Activated B cell treated with CpG ODN at 0.5 μM for 24 hours (primary cell): ENCODE data around the gene ASF1B. TPM values are rescaled to one million over a fixed set of nuclear protein-coding genes. Genes with fewer than 3 reads are reported as not detected.

ENCODE experiments used
- ATAC-seq: fragments of 200-7000 bp; cut with Tn5 transposase; one replicate; pipeline ENCODE4 v1.10.0; 2021; ENCODE audit warnings: low read depth, mild to moderate bottlenecking, moderate library complexity
- CTCF ChIA-PET: fragments of 350-600 bp; sonication (Branson Sonifier 250); formaldehyde crosslinking; loops from one replicate; lab custom pipeline; 2021; ENCODE audit warnings: antibody characterized with exemption; lab: Charles Lee
- POLR2A ChIA-PET: fragments of 350-600 bp; sonication (Branson Sonifier 250); formaldehyde crosslinking; loops from one replicate; lab custom pipeline; 2021; ENCODE audit warnings: antibody characterized with exemption; lab: Charles Lee
- DNase-seq: peaks from one replicate; pipeline ENCODE4 v3.0.0; 2022
- H3K27ac Mint-ChIP-seq: one replicate; pipeline ENCODE4 v1.8.0; 2020; ENCODE audit warnings: mixed read lengths
- H3K27me3 Mint-ChIP-seq: one replicate; pipeline ENCODE4 v1.8.0; 2021; ENCODE audit warnings: mixed read lengths
- H3K36me3 Mint-ChIP-seq: one replicate; pipeline ENCODE4 v1.8.0; 2021; ENCODE audit warnings: low read depth, mixed read lengths
- H3K4me1 Mint-ChIP-seq: one replicate; pipeline ENCODE4 v1.8.0; 2021; ENCODE audit warnings: mixed read lengths
- H3K4me3 Mint-ChIP-seq: one replicate; pipeline ENCODE4 v1.8.0; 2020; ENCODE audit warnings: mild to moderate bottlenecking, mixed read lengths
- H3K9me3 Mint-ChIP-seq: one replicate; pipeline ENCODE4 v1.8.0; 2020; ENCODE audit warnings: mixed read lengths
- CTCF ChIP-seq: fragments of 200-600 bp; IDR thresholded peaks from one replicate; pipeline ENCODE4 v1.8.0; 2022; ENCODE audit warnings: antibody characterized with exemption, mild to moderate bottlenecking
- intact Hi-C: fragments of 100-400 bp; cut with micrococcal nuclease; formaldehyde crosslinking; loops from one replicate; pipeline ENCODE4 v1.15.1; 2024
- total RNA-seq: library from RNA; stranded (reverse); gene quantifications from 2 replicates; pipeline ENCODE4 v1.2.3, GENCODE V29; 2022

The ASF1B gene
- total RNA-seq, 1 donor from 2014 or later = 3.7 TPM

DNA sequence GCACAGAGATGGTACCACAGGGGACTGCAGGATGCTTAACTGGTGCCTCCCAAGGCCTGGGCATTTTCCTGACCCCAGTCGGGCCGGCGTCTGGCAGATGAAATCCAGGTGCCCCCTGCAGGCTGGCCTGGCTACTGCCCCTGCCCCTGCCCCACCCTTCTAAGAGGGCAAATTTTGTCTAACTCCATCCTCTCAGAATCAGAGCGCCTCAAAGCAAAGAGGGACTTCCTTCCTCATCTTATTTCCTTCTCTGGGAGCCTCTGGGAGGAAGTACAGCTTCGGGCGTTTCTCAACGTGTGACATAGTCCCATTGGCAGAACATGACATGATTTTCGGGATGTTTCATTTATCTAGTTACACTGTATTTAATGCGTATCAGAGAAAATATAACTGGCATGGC, 21.5 kb downstream of the ASF1B start:
- ChIA-PET POLR2A (interaction anchor here (0.8 kb wide), 1 partner anchor 22 kb away, joined by 3 read pairs; the partner anchor contains the start of gene ASF1B), CTCF (interaction anchor here (1.1 to 1.9 kb wide), 4 partner anchors 9 to 56 kb away, joined by 3 to 9 read pairs (median 6); no protein-coding TSS in a partner anchor)
- peak overlapping the region; percentile 55 for H3K4me3 Mint-ChIP-seq
- DNase-seq (peak; percentile 48), ATAC-seq (no peak)
- H3K27me3 Mint-ChIP-seq = no peaks in the 10 kb centered on the region
- H3K36me3 Mint-ChIP-seq = peaks cover 1% of the 10 kb centered on the region
- no peak for TF ChIP-seq CTCF
- H3K4me1 Mint-ChIP-seq = peaks cover 42% of the 10 kb centered on the region
- H3K9me3 Mint-ChIP-seq = no peaks in the 10 kb centered on the region
- H3K27ac Mint-ChIP-seq = peak overlapping the region; percentile 46
- intact Hi-C loops = loop anchor here (1.0 to 10.0 kb wide), 3 partner anchors 42 to 320 kb away; partner anchors contain the start of genes MISP3 and ZSWIM4

GRCh38 chr19:14114439-14114838, 21.9 kb downstream of the ASF1B start:
- no peaks in the 10 kb centered on the region for H3K9me3 Mint-ChIP-seq
- no peak overlapping the region for H3K4me3 Mint-ChIP-seq
- intact Hi-C loops = loop anchor here (2.0 to 10.0 kb wide), 2 partner anchors 42 to 320 kb away; partner anchors contain the start of genes MISP3 and ZSWIM4
- H3K27ac Mint-ChIP-seq = no peak overlapping the region
- ATAC-seq = no peak
- peaks cover 42% of the 10 kb centered on the region for H3K4me1 Mint-ChIP-seq
- DNase-seq = no peak
- no peaks in the 10 kb centered on the region for H3K27me3 Mint-ChIP-seq
- ChIA-PET POLR2A (interaction anchor here (0.8 kb wide), 1 partner anchor 22 kb away, joined by 3 read pairs; the partner anchor contains the start of gene ASF1B), CTCF (interaction anchor here (1.0 to 1.9 kb wide), 5 partner anchors 8 to 55 kb away, joined by 3 to 9 read pairs (median 5); no protein-coding TSS in a partner anchor)
- peaks cover 1% of the 10 kb centered on the region for H3K36me3 Mint-ChIP-seq
- no peak for TF ChIP-seq CTCF

GRCh38 chr19:14113762-14114414, 22.5 kb downstream of the ASF1B start:
- no peak for TF ChIP-seq CTCF
- no peak overlapping the region for H3K27ac Mint-ChIP-seq
- ATAC-seq (no peak), DNase-seq (no peak)
- intact Hi-C loops = loop anchor here (2.0 to 10.0 kb wide), 2 partner anchors 41 to 319 kb away; partner anchors contain the start of genes MISP3 and ZSWIM4
- POLR2A ChIA-PET = interaction anchor here (0.6 kb wide), 1 partner anchor 372 kb away, joined by 7 read pairs; no protein-coding TSS in a partner anchor
- H3K36me3 Mint-ChIP-seq = peaks cover 1% of the 10 kb centered on the region
- no peaks in the 10 kb centered on the region for H3K9me3 Mint-ChIP-seq
- CTCF ChIA-PET = interaction anchor here (1.0 to 1.9 kb wide), 4 partner anchors 24 to 55 kb away, joined by 3 to 9 read pairs (median 6); no protein-coding TSS in a partner anchor
- peaks cover 39% of the 10 kb centered on the region for H3K4me1 Mint-ChIP-seq
- no peak overlapping the region for H3K4me3 Mint-ChIP-seq
- H3K27me3 Mint-ChIP-seq = no peaks in the 10 kb centered on the region

- TF ChIP-seq CTCF = no peak
- ChIA-PET POLR2A (interaction anchor here (0.6 kb wide), 2 partner anchors 16 to 373 kb away, joined by 7 read pairs; no protein-coding TSS in a partner anchor), CTCF (no interaction called here)
- ATAC-seq = no peak
- Mint-ChIP-seq H3K9me3 (no peaks in the 10 kb centered on the region), H3K4me1 (peaks cover 33% of the 10 kb centered on the region), H3K4me3 (no peak overlapping the region), H3K36me3 (peaks cover 3% of the 10 kb centered on the region), H3K27me3 (no peaks in the 10 kb centered on the region), H3K27ac (no peak overlapping the region)
- no peak for DNase-seq
- intact Hi-C loops = loop anchor here (10.0 kb wide), 1 partner anchor 318 kb away; the partner anchor contains the start of gene ZSWIM4
Observed at GRCh38 chr19:14112809-14113385, 23.5 kb downstream of the ASF1B start.
